Lower leg skin (tissue), 4 donors: Measurements from ENCODE around the gene ATG7. TPM values are rescaled to one million over a fixed set of nuclear protein-coding genes. Genes with fewer than 3 reads are reported as not detected.
"Not testable (repeated sequence)": the region's sequence is repeated elsewhere in the genome, so short reads cannot be mapped to it uniquely, and the experiment has no call there.

Source experiments
- DNase-seq, 2 donors: peaks; one replicate each; pipeline ENCODE4 v3.0.0-alpha.2; 2019; ENCODE audit warnings: low spot score in 2 of 2
- H3K4me3 ChIP-seq: fragments of 200-600 bp; sonication (generic); 2 replicates; pipeline ENCODE4 v1.5.1; 2017; ENCODE audit warnings: mild to moderate bottlenecking, low read depth; ENCODE audit not compliant: poor library complexity, severe bottlenecking
- POLR2A ChIP-seq, 2 donors: fragments of 450-650 bp; IDR thresholded peaks; one replicate each; pipeline ENCODE4 v1.6.1; 2016 to 2017; ENCODE audit warnings: antibody characterized with exemption in 2 of 2, mild to moderate bottlenecking in 1 of 2, moderate library complexity in 1 of 2
- WGBS, 2 donors: methylation state at CpG; one replicate each; pipeline ENCODE4 v1.1.5; 2018; 5-methylcytosine and 5-hydroxymethylcytosine counted together
- intact Hi-C: fragments of 100-400 bp; cut with DNase I; formaldehyde crosslinking; loops from one replicate; pipeline ENCODE4 v1.15.0; 2023; ENCODE audit warnings: low total_unique reads
- total RNA-seq, 4 donors: library from RNA; depleted of rRNA; stranded (reverse); fragments of >200 nt; gene quantifications; one replicate each; pipeline ENCODE4 v1.1.0, GENCODE V29; 2016
- TF ChIP-seq, protein P1 (sequence below), 3 donors: fragments of 450-650 bp; IDR thresholded peaks; one replicate each; pipeline ENCODE4 v1.5.1; 2016; ENCODE audit warnings: antibody characterized with exemption in 3 of 3, mild to moderate bottlenecking in 3 of 3, moderate library complexity in 2 of 3

The ATG7 gene
- total RNA-seq, 4 donors from 2014 or later: 38.8 to 110 (median 53.2) TPM

DNA sequence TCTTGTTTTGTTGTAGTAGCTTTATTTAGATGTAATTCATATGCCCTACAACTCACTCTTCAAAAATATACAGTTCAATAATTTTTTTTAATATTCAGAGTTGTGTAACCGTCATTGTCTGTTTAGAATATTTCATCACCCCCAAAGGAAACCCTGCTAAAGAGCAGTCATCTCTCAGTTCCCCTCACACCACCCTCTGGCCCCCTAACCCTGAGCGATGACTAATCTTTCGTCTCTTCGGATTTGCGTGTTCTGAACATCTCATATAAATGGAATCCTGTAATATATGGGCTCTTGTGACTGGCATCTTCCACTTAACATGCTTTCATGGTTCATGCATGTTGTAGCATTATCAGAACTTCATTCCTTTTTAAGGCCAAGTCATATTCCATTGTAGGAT lies 183.8 kb downstream of the ATG7 start:
- DNase-seq: no peak
- H3K4me3 ChIP-seq: no peak overlapping the region
- no peak for TF ChIP-seq POLR2A (IDR thresholded peaks at IDR 0.05)
- TF ChIP-seq, protein P1, sequence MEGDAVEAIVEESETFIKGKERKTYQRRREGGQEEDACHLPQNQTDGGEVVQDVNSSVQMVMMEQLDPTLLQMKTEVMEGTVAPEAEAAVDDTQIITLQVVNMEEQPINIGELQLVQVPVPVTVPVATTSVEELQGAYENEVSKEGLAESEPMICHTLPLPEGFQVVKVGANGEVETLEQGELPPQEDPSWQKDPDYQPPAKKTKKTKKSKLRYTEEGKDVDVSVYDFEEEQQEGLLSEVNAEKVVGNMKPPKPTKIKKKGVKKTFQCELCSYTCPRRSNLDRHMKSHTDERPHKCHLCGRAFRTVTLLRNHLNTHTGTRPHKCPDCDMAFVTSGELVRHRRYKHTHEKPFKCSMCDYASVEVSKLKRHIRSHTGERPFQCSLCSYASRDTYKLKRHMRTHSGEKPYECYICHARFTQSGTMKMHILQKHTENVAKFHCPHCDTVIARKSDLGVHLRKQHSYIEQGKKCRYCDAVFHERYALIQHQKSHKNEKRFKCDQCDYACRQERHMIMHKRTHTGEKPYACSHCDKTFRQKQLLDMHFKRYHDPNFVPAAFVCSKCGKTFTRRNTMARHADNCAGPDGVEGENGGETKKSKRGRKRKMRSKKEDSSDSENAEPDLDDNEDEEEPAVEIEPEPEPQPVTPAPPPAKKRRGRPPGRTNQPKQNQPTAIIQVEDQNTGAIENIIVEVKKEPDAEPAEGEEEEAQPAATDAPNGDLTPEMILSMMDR (IDR thresholded peaks at IDR 0.05): no peak
- intact Hi-C loops: no loop called here
- 86 to 89% methylated on average over 5 of the region's 5 CpGs for WGBS, 2 donors

DNA sequence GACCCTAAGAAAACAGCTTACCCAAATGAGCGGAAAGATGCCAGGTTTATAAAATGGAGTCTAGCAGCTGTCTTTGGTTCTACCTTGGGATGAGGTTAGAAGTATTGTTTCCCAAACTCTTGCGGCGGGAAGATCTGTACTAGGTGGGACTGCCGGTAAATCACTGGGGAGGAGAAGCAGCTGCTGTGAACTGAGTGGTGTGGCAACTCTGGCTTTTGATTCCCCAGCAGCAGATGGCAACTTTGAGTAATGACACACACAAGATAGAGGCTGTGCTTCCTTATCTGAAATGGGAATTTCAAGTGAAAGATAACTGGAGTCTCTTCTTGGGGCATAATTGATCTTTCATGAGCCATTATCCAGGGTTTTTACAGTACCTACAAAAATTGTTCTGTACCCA lies 184.9 kb downstream of the ATG7 start:
- no peak for DNase-seq
- H3K4me3 ChIP-seq: no peak overlapping the region
- intact Hi-C loops: no loop called here
- TF ChIP-seq, protein P1 (IDR thresholded peaks at IDR 0.05): no peak
- no peak for TF ChIP-seq POLR2A (IDR thresholded peaks at IDR 0.05)
- 94 to 96% methylated on average over 4 of the region's 4 CpGs for WGBS, 2 donors

GRCh38 chr3:11459186-11459824 lies 187.1 kb downstream of the ATG7 start:
- no peak for DNase-seq
- WGBS, 2 donors: 74 to 80% methylated on average over 3 of the region's 3 CpGs
- H3K4me3 ChIP-seq: no peak overlapping the region
- intact Hi-C loops: no loop called here
- TF ChIP-seq POLR2A (IDR thresholded peaks at IDR 0.05): no peak
- TF ChIP-seq, protein P1 (IDR thresholded peaks at IDR 0.05): no peak

GRCh38 chr3:11461226-11461625 lies 189.0 kb downstream of the ATG7 start:
- no peak for TF ChIP-seq POLR2A (IDR thresholded peaks at IDR 0.05)

DNA sequence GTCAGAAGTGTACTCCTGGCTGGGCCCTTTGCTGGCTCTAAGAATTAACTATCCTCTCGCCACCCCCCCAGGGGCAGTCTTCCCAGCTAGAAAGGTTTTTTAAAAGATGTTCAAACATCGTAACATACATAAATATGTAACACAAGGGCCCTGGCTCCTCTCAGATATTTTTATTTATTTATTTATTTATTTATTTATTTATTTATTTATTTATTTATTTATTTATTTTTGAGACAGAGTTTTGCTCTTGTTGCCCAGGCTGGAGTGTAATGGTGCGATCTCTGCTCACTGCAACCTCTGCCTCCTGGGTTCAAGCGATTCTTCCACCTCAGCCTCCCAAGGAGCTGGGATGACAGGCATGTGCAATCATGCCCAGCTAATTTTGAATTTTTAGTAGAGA lies 190.5 kb downstream of the ATG7 start:
- H3K4me3 ChIP-seq, intact Hi-C loops, DNase-seq: not testable (repeated sequence)
- WGBS, 2 donors: 91 to 95% methylated on average over 4 of the region's 4 CpGs

More at GRCh38 chr3:11461226-11461625, 189.0 kb downstream of the ATG7 start:
- H3K4me3 ChIP-seq: no peak overlapping the region
- intact Hi-C loops: no loop called here
- 94 to 95% methylated on average over 3 of the region's 3 CpGs for WGBS, 2 donors
- no peak for DNase-seq

- TF ChIP-seq POLR2A (IDR thresholded peaks at IDR 0.05): no peak
- TF ChIP-seq, protein P1 (IDR thresholded peaks at IDR 0.05): no peak
- WGBS, 2 donors: 92 to 96% methylated on average over 2 of the region's 2 CpGs
- no peak overlapping the region for H3K4me3 ChIP-seq
- intact Hi-C loops: no loop called here
- no peak for DNase-seq
These were observed 191.4 kb downstream of the ATG7 start for GRCh38 chr3:11463591-11463990.

DNA sequence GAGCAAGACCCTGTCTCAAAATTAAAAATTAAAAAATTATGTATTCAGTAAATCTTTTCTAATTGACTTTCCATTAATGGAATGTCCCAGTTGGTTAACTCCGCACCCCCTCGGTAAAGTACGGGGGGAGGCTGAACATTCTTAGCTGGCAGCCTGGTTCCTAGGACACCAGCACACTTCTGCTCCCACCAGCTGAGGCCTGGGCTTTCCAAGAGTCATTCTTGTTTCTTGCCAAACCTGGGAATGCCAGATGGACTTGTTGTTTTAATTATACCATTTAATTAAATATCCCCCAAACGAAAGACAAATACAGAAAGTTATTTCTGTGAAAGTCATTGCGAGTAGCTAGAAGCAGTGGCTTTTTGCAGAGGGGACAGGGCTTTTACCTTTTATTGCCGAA lies 192.2 kb downstream of the ATG7 start:
- no peak overlapping the region for H3K4me3 ChIP-seq
- 68 to 70% methylated on average over 6 of the region's 6 CpGs for WGBS, 2 donors
- no peak for DNase-seq
- intact Hi-C loops: no loop called here
- TF ChIP-seq POLR2A (IDR thresholded peaks at IDR 0.05): no peak
- TF ChIP-seq, protein P1 (IDR thresholded peaks at IDR 0.05): no peak
